Cardiac muscle cell (in vitro differentiated cells and primary cell): ENCODE results near the gene DSCAML1. TPM values are rescaled to one million over a fixed set of nuclear protein-coding genes. Genes with fewer than 3 reads are reported as not detected.

Experiments
- DNase-seq, 2 donors: peaks; one replicate each; pipeline versions ENCODE4 v3.0.0 to v3.0.0-alpha.2; 2010 to 2017; ENCODE audit warnings: low read depth in 1 of 2, low spot score in 1 of 2
- H3K27ac ChIP-seq: fragments of 200-600 bp; sonication (generic); 2 replicates; pipeline ENCODE4 v1.5.1; 2016
- H3K27me3 ChIP-seq: fragments of 200-600 bp; sonication (generic); 2 replicates; pipeline ENCODE4 v1.6.0; 2016; ENCODE audit warnings: control low read depth
- H3K36me3 ChIP-seq: fragments of 200-600 bp; sonication (generic); 2 replicates; pipeline ENCODE4 v1.5.1; 2016; ENCODE audit warnings: control low read depth
- H3K4me1 ChIP-seq: fragments of 200-600 bp; sonication (generic); 2 replicates; pipeline ENCODE4 v1.8.1; 2017; ENCODE audit warnings: low read depth, mild to moderate bottlenecking, mixed run types
- H3K4me3 ChIP-seq: fragments of 200-600 bp; sonication (generic); 2 replicates; pipeline ENCODE4 v1.5.1; 2016; ENCODE audit warnings: mild to moderate bottlenecking
- H3K9me3 ChIP-seq: fragments of 200-600 bp; sonication (generic); 2 replicates; pipeline ENCODE4 v1.5.1; 2017; ENCODE audit warnings: low read depth, mild to moderate bottlenecking, control low read depth
- CTCF ChIP-seq: IDR thresholded peaks from 2 replicates; pipeline ENCODE4 v1.5.1; 2012; ENCODE audit warnings: low read depth, mild to moderate bottlenecking, low read length
- polyA plus RNA-seq: library from polyadenylated mRNA; unstranded; fragments of >200 nt; fragmentation: Nextera tagmentation; extraction: Ambion mirVana; gene quantifications from 2 replicates; pipeline ENCODE4 v1.2.1, GENCODE V29; 2016
- total RNA-seq: library from RNA; depleted of rRNA; stranded (reverse); fragments of >200 nt; gene quantifications from 2 replicates; pipeline ENCODE4 v1.2.3, GENCODE V29; 2016

DSCAML1 gene
- total and polyA plus RNA-seq, 2 experiments from 2014 or later: 1.8 TPM; not detected in 1

- Histone ChIP-seq H3K27ac (no peak overlapping the region), H3K27me3 (no peaks in the 10 kb centered on the region), H3K9me3 (no peaks in the 10 kb centered on the region), H3K4me1 (peaks cover 6% of the 10 kb centered on the region), H3K4me3 (no peak overlapping the region), H3K36me3 (no peaks in the 10 kb centered on the region)
- DNase-seq: no peak
- no peak for TF ChIP-seq CTCF
These were observed 285.5 kb downstream of the DSCAML1 start for GRCh38 chr11:117511483-117511930.

GRCh38 chr11:117510646-117511045, 286.4 kb downstream of the DSCAML1 start:
- Histone ChIP-seq H3K36me3 (no peaks in the 10 kb centered on the region), H3K4me3 (no peak overlapping the region), H3K4me1 (peaks cover 6% of the 10 kb centered on the region), H3K9me3 (no peaks in the 10 kb centered on the region), H3K27me3 (no peaks in the 10 kb centered on the region), H3K27ac (no peak overlapping the region)
- no peak for DNase-seq
- no peak for TF ChIP-seq CTCF

GRCh38 chr11:117509543-117509942, 287.5 kb downstream of the DSCAML1 start:
- H3K4me3 ChIP-seq: no peak overlapping the region
- H3K4me1 ChIP-seq: peaks cover 6% of the 10 kb centered on the region
- no peaks in the 10 kb centered on the region for H3K27me3 ChIP-seq
- H3K27ac ChIP-seq: no peak overlapping the region
- DNase-seq: no peak
- H3K36me3 ChIP-seq: no peaks in the 10 kb centered on the region
- TF ChIP-seq CTCF: no peak
- no peaks in the 10 kb centered on the region for H3K9me3 ChIP-seq

- DNase-seq: no peak
- no peak overlapping the region for H3K4me3 ChIP-seq
- peaks cover 3% of the 10 kb centered on the region for H3K27me3 ChIP-seq
- no peaks in the 10 kb centered on the region for H3K9me3 ChIP-seq
- no peaks in the 10 kb centered on the region for H3K36me3 ChIP-seq
- no peak overlapping the region for H3K27ac ChIP-seq
- H3K4me1 ChIP-seq: peaks cover 2% of the 10 kb centered on the region
- no peak for TF ChIP-seq CTCF
These were observed 290.0 kb downstream of the DSCAML1 start for GRCh38 chr11:117506971-117507370.

GRCh38 chr11:117505285-117505970, 291.6 kb downstream of the DSCAML1 start:
- Histone ChIP-seq H3K4me3 (no peak overlapping the region), H3K4me1 (no peaks in the 10 kb centered on the region), H3K36me3 (no peaks in the 10 kb centered on the region), H3K27ac (no peak overlapping the region), H3K27me3 (peaks cover 3% of the 10 kb centered on the region), H3K9me3 (no peaks in the 10 kb centered on the region)
- DNase-seq: no peak
- TF ChIP-seq CTCF: no peak
